NCI-H774 (cell line): ENCODE data around the gene OCA2.
"Not testable (repeated sequence)": the region's sequence is repeated elsewhere in the genome, so short reads cannot be mapped to it uniquely, and the experiment has no call there.

Experiments used
- DNase-seq: peaks from one replicate; lab custom pipeline; 2025; lab: John Stamatoyannopoulos, UW

The OCA2 gene

DNA sequence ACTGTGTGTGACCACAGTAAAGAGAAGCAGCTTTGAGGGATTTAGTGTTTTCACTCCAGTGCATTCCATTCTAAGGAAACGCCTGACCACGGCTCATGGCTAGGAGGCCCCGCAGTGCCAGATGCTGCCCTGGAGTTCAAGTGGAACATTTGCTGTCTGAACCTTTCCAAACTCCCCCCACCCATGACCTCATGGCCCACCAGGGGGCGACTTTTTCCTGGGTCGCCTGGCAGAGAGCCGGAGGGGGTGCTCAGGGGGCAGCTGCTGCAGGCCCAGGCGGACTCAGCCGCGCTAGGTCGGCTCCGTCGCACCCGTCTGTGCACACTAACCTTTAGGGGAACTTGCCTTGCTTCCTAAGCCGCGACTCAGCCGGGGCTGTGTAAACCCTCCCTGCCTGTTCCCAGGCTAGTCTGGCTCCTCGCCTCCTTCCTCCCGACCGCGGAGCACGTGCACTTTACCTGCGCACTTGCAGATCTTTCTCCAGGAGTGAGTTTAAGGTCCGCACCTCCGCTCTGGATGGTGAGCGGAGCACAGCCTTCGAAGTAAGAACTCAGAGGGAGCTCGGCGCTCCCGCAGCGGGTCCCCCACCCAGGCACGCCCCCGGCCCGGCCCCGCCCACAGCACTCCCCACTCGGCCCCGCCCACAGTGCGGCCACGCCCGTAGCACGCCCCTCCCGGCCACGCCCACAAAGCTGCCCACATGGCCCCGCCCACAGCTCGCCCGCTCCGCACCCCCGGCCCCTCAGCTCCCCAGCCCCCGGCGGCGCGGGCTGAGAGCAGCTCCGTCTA lies at the start of gene OCA2:
Gene OCA2 (minus strand): TSS at position 550 of the 789 bp plus-strand sequence. CDS start 17,441 bp downstream, outside the sequence.
- peak; percentile 32 for DNase-seq

DNA sequence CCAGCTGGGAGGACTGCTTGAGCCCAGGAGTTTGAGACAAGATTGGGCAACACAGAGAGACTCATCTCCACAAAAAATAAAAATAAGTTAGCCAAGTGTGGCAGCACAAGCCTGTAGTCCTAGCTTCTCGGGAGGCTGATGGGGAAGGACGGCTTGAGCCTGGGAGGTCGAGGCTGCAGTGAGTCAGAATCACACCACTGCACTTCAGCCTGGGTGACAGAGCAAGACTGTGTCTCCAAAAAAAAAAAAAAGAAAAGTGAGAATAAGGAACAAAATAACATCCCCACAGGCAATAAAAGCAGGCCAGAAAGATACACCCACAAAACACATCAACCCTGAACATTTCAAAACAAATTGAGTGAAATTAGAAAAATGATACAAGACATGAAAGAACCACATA lies 48.7 kb upstream of the OCA2 start:
- DNase-seq, result no peak

DNA sequence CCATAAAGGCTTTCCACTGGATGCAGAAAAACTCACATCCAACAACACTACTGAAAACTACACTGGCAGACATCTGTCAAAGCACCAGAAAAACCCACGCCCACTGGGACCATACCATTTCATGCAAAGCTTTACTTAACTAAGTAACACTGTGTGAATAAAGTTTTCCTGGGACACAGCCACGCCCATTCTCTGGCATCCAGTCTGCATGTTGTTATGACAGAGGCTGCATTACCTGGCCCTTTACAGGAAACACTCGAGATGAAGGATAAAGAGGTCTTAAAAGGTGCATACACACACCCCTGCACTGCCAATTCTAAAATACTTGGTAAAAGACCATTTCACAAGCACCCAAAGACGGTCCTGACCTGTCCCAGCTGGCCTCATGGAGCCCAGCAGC lies 46.3 kb upstream of the OCA2 start:
- DNase-seq, result not testable (repeated sequence)

DNA sequence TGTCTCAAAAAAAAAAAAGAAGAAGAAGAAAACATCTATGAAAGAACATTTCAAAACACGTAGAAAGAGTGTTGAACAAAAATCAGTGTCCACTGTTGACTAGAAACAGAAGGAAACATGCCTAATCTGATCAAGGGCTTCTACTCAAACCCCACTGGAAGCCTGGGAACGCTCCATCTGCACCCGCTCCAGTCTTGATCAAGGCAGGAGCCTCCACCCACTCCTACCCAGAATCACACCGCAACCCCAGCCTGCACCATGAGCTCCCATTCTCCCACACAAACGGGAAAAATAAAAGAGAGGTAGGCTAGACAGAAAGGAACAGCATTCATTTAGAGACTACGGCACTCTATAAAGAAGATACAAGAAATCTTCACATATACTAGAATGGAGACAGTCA lies 40.9 kb upstream of the OCA2 start:
- no peak for DNase-seq

DNA sequence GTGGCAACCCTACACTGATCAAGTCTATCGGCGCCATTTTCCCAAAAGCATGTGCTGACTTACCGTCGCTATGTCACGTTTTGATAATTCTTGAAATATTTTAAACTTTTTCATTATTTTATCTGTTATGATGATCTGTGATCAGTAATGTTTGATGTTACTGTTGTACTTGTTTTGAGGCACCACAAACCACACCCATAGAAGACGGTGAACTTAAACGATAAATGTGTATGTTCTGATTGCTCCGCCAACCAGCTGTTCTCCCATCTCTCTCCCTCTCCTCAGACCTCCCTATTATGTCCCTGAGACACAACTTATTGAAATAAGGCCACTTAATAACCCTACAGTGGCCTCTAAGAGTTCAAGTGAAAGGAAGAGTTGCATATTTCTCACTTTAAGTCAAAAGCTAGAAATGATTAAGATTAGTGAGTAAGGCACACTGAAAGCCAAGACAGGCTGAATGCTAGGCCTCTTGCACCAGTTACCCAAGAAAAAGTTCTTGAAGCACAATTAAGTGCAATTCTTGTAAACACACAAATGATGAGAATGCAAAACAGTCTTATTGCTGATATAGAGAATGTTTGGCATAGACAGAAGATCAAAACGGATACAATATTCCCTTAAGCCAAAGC lies 38.4 kb upstream of the OCA2 start:
- DNase-seq, result not testable (repeated sequence)

DNA sequence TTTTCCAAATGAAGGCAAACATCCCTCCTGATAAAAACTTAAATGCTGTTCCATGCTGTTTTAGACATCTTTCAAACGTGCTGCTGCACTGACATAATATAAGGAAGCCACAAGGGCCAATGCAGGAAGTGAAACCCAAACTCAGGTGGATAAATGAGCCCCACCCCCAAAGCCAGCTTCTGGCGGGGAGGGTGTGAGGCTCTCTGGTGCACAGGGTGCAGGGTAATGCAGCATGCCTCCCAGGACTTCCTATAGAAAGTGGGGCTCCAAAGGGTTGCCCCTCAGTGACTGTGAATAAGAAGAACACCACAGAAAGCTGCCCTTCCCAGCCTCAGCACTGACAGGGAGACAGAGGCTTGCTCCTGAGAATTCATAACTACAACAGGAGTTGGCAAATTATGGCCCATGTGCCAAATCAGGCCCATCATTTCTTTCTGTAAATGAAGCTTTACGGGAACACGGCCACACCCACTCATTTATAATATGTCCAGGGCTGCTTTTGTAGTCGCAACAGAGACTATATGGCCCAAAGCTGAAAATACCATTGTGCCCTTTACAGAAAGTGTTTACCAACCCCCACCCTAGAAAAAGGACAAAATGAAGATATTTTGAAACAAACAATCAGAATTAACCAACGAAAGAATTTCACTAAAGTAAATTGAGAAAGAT lies 37.3 kb upstream of the OCA2 start:
- not testable (repeated sequence) for DNase-seq

DNA sequence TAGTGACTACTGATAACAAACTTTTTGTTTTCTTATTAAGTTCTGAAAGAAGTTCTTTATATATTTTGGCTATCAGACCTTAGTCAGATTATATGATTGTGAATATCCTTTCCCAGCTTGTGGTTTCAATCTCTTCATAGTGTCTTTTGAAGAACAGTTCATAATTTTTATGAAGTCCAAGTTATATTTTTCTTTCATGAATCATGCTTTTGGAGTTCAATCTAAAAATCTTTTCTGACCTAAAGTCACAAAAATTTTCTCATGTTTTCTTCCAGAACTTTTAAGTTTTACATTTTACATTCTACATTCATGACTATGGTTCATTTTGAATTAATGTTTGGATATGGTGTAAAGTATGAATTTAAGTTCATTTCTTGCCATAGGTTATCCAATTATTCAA lies 34.2 kb upstream of the OCA2 start:
- DNase-seq, result no peak

DNA sequence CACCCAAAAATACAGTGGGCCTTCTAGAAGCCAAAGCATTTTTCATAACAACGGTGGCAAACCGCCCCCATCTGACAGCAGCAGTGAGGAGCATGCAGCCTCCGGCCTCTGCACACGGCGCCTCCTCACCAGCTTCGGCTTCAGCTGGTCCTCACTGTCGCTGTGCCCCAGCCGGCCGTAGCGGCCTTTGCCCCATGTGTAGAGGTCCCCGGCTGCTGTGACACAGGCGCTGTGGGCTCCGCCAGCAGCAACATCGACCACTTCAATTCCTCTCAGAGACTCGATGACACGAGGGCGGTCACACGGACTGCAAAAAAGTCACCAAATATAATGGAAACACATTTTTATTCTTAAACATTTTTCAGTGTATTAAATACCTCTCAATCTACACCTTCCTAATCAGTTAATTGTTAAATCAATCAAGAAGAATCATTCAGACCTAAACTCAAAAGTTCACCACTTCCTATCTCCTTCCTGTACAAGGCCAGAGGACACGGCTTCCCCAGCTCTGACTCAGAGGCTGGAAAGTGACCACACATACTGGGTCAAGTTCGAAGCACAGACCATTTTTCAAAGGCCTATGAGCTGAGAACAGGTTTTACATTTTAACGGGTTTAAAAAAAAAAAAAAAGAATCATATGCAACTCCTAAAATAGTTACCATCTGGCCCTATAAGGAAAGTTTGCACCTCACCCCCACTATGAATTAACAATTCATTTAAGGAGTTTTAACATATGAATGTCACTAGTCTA lies 33.6 kb upstream of the OCA2 start:
- no peak for DNase-seq

DNA sequence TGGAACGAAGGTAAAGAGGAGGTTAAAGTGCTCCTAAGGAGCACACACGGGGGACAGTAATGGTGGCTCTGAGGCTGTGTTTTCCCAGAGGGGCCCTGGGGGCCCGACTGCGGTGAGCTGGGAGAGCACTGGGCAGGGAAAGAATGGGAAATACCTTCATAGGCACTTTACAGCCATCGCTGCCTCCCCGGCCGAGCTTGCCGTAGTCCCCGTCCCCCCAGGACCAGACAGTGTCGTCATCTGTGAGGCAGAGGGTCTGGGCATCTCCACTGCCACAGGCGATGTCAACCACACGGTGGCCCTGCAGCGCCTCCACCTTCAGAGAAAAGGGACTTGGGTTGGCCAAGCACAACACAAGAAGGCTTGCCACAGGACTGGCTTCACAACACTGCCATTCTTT lies 32.8 kb upstream of the OCA2 start:
- DNase-seq, result no peak

DNA sequence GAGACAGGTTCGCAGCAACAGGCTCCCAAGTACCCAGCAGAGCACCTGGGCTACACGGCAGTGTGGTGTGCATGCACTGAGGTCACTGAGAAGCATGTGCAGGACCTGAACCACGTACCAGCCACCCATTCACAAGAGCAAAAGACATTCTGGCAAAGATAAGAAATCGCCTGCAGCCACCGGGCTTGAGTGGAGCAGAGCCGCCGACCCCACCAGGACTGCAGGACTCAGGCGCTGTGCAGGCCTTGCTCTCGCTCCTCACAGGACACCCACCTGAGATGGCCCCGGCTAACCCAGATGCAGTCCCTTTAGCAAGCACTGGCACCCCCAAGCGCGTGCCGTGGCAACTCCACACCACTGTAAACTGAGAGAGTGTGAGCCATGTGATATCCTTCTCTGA lies 32.3 kb upstream of the OCA2 start:
- no peak for DNase-seq

DNA sequence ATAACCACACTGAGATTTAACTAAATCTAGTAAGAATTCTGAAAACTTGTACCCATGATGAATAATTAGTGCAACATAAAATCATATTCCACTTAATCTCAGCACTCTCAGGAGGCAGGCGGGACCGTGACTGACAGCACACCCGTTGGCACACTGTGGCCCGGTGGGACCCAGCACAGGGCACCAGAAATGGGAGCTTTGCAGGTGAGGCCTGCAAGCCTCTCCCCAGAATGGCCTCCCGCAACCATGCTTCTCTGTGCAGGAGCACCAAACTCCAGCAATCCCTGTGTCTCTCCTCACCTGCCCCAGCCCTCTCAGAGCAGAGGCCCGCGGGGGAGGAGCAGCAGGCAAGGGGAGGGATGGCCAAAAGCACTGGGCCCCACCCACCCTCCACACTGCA lies 31.5 kb upstream of the OCA2 start:
- no peak for DNase-seq

DNA sequence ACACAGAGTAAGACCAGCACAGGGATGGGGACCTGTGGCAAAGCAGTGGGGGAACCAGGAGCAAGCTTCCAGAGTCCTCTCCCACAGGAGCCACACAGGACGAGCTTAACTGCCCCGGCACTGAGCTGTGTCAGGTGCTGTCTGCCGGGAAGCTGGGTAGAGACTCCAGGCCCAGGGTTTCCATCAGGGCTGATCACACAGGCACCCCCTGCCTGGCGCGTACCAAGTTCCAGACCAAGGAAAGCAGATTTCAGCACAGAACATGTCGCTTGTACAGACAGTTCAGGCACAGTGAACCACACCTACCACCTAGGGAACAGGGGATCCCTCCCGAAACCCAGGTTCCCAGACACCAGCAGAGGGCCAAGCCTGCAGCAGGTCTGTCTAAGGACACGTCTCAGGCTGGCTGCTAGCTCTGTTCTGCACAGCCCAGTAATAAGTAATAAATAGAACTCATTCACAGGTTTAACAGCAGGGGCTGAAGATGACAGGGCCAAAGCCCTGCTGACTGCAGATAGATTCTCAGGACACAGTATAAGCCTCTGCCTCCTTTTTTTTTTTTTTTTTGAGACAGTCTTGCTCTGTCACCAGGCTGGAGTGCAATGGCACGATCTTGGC lies 30.2 kb upstream of the OCA2 start:
- DNase-seq, result no peak

DNA sequence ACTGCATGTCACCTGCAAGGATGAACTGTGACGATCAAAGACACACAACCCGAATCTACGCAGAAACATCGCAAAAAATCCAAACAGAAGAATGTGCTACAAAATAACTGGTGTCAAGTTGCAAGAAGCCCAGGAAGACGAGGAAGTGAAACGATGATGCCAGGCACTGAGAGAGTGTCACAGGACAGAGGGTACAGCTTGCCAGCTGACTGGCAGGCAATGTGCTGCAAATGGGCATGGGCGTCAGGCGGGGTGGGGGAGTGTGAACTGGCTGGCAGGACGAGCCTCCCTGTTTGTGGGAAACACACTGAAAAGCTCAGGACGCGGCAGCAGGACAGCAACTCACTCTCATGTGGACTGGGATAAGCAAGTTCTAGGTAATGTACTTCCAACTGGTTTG lies 28.9 kb upstream of the OCA2 start:
- DNase-seq, result no peak

DNA sequence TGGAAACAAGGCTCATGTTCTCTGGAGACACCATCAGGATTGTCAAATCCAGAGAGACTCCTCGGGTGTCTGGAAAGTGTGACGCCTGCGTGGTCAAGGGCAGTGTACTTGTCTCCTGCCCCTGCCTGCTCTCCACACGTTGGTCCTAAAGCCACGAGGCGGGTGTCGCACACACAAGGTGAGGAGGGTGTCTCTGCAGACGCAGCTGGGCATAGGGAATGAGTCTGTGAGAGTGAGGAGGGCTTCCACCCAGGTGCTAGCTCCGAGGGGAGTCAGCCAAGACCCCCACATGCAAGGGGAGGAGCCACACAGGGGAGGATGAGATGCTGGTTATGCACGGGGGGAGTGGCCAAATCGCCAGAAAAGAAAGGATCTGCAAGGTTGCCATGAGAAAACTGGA lies 27.9 kb upstream of the OCA2 start:
- DNase-seq, result no peak

DNA sequence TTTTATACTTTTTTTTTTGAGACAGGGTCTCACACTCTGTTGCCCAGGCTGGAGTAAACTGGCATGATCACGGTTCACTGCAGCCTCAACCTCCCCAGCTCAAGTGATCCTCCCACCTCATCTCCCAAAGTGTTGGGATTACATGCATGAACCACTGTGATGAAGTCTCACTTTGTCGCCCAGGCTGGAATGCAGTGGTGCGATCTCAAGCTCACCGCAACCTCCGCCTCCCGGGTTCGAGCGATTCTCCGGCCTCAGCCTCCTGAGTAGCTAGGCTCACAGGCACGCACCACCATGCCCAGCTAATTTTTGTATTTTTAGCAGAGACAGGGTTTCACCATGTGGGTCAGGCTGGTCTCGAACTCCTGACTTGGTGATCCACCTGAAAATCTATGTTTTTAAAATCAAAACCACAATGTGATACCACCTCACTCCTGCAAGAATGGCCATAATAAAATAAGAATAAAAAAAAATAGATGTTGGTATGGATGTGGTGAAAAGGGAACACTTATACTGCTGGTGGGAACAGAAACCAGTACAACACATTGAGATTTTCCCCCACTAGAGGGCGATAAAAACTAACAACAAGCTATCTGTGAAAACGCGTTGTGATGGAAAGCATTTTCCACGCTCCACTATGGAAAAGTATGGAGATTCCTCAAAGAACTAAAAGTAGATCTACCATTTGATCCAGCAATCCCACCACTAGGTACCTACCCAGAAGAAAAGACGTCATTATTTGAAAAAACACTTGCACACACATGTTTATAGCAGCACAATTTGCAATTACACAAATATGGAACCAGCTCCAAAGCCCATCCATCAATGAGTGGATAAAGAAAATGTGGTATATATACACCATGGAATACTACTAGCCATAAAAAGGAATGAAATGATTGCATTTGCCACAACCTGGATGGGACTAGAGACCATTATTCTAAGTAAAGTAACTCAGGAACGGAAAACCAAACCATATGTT lies 26.8 kb upstream of the OCA2 start:
- DNase-seq, result peak; percentile 24

DNA sequence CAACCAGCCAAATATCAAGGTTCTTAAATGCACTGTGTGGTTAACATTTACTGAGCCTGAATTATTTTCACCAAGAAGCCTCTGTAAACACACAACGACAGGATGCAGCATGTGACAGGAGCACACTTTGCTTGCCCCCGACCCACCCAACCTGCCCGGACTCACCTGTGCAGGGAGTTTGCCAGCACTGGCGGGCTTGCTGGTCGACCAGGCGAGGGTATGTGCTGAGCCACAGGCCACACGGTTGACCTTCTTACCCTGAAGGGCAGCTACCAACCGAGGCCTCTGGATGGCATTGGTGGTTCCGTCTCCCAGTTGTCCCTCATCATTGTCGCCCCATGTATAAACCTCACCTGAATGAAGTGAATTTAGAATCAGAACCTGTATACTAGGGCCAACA lies 25.7 kb upstream of the OCA2 start:
- DNase-seq, result no peak

DNA sequence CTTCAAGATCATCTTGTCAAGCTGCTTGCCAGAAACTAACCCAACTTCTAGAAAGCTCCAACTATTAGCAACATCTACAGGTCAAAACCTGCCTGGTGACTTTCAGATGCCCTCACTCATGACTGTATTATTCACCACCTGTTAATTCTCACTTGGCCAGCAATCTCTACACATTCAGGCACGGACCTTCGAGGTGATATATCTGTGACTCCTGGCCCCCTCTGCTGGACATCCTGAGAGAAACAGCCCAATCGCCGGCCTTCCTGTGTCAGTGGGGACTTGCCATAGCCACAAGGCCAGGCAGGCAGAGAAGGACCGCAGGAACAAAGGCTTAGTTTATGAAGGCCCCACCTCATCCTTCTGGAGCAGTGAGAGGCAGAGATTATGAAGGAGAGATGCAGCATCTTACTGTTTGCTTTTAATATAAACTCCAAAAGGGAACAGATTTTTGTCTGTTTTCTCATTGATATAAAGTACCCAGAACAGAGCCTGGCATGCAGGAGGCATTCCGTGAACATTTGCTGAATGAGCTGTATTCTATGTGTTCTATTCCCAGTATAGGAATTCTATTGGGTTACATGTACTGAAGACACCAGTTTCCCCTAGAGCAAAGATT lies 24.4 kb upstream of the OCA2 start:
- peak; percentile 26 for DNase-seq

DNA sequence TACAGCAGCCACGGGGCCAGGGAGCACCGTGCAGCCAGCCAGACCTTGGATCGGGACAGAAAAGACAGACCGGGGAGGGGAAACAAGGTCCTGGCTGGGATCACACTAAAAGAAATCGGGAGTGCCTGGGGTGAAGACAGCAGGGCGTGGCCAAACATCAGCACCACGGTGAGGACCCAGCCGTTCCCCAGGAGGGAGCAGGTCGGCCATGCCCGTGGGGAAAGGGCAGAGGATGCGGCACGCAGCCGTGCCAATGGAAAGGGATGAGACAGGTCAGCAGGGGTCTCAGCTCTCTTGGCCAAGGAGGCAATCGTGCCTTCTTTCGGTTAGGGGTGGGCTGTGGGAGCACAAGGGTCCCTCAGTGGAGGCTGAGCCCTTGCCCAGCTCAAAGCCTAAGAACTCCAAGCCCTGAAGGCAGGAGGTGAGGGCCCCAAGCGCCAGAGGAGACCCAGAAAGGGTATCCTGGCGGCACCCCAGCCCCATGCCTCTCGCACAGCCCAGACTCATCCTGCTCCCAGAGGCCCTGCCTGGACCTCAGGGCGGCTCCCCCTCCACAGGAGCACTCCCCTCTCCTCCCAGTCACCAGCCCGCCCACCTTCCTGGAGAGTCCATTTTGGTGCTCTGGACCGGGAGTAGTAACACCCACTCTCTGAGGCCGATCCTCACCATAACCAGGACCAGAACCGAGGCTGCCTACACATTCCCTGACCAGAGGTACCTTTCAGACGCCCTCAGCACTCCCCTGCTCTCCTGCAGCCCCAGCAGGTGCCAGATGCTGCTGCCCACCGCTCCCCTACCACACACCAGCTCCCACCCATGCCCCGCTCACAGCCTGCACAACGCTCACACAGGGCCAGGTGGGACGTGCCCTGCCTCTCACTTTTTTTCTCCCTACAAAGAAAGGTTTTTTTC lies 23.2 kb upstream of the OCA2 start:
- no peak for DNase-seq

DNA sequence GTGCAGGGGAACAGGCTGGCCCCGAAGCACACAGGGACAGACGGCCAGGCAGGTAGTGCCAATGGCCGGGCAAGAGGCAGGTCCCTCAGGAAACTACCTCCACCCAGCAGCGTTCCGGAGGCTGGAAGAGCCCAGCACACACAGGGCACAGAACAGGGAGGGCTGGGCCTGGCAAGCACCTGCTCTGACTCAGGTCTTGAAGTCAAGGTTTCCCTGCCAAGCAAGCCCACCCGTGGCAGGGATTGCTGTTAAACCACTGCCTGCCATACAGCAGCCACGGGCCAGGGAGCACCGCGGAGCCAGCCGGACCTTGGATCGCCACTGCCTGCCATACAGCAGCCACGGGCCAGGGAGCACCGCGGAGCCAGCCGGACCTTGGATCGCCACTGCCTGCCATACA lies 22.5 kb upstream of the OCA2 start:
- DNase-seq, result not testable (repeated sequence)

DNA sequence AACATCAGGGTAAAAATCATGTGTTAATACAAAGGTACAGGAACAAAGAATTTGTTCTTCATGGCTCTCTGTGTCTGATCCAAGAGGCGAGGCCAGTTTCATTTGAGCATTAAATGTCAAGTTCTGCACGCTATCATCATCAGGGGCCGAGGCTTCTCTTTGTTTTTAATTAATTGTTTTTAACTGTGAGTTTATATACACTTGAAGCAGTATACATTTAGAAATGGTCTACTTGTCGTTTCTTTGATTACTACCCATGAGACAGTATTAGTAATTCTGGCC lies 21.2 kb upstream of the OCA2 start:
- DNase-seq, result no peak
